CD4-positive, alpha-beta T cell treated with Interferon gamma for 1 hour (primary cell): ENCODE data around the gene PSAT1.

Experiments
- DNase-seq: peaks from one replicate; pipeline ENCODE4 v3.0.0-alpha.2; 2020

Gene PSAT1

GRCh38 chr9:78319197-78320029, 22.5 kb downstream of the PSAT1 start:
- no peak for DNase-seq

DNA sequence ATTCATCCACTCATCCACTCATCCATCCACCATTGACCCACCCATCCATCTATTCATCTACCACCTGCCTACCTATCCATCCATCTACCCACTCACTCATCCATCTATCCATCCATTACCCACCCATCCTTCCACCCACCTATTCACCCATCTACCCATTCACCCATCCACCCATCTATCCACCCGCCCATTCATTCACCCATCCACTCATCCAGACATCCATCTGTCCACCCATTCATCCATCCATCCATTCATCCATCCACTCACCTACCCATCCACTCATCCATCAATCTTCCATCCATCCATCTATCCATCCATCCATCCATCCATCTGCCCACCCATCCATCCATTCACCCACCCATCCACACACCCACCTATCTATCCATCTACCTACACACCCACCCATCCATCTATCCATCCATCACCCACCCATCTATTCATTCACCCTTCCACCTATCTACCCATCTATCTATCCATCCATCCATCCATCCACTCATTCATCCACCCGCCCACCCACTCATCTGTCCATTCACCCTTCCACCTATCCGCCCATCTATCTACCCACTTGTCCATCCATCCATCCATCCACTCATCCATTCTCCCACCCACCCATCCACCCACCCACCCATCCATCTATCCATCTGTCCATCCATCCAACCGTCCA, 23.2 kb downstream of the PSAT1 start:
- no peak for DNase-seq

DNA sequence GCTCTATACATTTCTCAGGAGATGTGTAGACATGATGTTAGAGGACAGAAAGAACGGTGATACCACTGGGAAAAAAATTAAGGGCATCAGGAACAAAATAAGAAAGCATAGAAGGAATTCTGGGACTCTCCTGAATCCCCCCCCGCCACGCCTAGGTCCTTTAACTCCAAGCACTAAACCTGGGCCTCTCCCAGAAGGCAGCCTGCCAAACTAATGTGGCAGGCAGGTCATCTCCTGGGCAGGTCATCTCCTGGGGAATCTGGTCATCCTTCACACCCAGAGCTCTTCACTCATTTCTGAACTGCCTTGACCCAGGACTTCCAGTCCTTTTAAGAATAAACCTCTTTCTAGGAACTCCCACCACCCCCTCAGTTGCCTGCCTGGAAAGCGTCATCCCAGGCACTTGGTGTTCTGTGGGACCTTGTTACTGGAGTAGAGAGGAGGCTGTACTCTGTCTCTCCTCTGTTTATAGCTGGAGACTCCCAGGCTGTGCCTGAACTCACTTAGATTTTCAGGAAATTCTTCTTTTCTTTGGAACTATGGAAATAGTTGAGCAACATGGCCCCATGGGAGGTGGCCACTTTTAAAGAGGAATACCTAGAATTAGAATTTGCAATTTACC, 24.1 kb downstream of the PSAT1 start:
- DNase-seq, result no peak

GRCh38 chr9:78321505-78321904, 24.6 kb downstream of the PSAT1 start:
- no peak for DNase-seq

DNA sequence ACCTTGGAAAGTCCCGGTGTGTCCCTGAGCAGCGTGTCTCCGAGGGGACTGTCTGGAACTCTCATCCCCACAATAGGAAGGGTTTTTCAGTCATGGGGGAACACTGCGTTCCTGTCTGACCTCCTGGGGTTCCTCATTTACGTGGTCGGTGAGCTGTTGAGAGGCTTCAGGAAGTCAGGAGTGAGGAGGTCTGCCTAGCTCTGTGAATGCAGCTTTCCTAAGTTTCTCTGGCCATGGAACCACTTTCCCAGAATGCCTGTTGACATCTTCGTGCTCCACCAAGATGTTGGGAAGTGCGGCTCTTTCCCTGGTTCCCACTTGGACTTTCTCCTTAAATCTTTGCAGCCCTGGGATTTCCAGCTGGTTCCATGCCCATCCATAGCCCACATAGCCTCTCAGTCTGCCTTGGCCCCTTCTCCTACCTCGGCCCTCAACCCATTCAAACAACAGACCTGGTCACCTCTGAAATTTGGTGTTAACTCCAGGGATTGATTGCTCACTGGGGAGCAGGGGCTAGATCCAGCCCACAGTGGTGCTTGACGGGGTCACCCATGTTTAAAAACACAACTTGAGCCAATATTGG, 27.2 kb downstream of the PSAT1 start:
- DNase-seq, result no peak

DNA sequence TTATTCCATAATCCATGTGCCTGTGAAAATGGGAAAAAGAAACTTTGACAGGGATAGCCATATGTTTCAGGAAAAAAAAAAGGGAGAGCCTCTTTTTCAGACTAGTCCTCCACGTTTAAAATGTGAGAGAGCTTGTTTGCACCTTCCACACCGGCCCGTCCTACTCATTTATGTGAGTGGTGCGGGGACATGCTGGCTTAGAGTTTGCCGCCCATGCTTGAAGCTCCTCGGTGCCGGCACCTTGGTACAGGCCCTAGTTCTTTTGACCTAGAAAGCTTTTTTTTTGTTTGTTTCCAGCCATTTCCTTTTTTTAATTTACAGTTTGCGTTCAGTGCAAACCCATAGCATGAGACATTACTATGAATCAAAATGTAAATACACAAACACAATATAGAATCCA, 27.8 kb downstream of the PSAT1 start:
- no peak for DNase-seq

DNA sequence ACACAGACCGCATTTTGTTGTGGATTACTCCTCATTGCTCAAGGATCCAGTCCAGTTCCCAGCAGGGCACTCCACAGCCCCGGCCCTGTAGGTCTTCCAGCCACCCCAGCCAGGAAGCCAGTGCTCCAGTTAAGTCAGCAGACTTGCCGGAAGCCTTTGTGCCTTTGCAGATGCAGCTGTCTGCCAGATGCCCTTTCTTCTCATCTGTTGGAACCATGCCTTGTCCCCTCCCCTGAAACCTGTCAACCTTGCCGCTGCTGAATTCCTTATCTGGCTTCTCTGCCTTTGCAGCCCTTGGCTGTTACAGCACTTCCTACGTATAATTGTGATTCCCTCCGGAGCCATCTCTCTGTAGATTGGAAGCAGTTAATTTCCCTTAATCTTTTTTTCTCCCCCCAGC, 28.4 kb downstream of the PSAT1 start:
- no peak for DNase-seq

- DNase-seq, result no peak
Observed at GRCh38 chr9:78325846-78326360, 29.0 kb downstream of the PSAT1 start.

DNA sequence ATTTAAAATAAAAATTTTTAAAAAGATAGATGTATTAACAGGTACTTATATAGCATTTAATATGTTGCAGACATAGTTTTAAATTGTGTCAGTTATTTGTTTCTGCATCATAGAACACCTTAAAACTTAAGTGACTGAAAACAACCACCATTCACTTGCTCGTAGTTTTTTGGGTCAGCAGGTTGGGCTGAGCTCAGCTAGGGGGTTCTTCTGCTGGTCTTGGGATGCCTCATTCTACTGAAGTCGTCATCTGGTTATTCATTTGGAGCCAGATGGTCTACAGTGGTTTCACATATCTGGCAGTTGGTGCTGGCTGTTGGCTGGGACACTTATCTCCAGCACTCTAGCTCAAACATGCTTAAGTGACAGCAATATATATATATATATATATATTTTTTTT, 29.6 kb downstream of the PSAT1 start:
- no peak for DNase-seq

DNA sequence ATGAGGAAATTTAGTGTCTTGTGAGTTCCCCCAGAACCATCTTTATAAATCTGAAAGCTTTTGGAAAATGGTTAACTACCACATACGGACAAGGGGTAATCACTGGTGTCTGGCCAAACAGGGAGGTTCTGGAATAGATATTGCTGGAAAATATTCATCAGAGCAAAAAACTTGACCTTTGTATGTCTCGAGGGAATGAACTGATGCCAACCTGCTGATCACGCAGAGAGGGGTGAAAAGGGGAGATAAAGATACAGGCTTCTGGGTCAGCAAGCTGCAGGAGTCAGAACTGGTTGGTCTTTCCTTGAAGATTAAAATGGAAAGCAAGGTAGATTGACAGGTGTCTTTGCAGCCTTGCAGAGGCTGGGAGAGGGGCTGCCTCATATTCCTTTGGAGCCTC, 35.5 kb downstream of the PSAT1 start:
- no peak for DNase-seq

DNA sequence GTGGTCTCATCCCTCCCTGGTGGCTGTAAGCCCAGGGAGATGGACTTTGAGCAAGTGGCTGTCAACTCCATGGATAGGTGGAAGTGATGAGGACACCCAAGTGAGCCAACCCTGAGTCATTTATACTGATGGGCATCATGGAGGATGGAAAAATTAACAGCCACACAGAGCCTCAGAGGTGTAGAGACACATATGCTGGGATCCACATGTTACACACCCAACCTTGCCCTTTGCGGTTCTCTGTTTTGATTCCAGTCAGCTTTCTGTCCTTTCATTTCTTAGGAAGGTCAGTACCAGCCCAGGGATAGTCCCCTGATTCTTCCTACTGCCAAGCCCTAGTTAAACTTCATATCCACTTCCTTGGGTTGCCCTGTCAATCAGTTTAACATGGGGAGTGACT, 51.9 kb downstream of the PSAT1 start:
- no peak for DNase-seq

DNA sequence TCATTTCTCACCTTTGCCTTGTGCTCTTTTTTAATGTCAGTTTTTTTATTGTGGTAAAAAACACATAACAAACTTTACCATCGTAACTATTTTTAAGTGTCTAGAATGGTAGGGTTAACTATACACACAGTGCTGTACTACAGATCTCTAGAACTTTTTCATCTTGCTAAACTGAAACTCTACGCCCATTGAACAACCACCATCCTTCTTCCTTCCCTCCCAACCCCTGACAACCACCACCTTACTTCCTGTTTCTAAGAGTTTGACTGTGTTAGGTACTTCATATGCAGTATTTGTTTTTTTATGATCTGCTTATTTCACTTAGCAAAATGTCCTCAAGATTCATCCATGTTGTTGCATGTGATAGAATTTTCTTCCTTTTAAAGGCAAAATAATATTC, 54.9 kb downstream of the PSAT1 start:
- no peak for DNase-seq

DNA sequence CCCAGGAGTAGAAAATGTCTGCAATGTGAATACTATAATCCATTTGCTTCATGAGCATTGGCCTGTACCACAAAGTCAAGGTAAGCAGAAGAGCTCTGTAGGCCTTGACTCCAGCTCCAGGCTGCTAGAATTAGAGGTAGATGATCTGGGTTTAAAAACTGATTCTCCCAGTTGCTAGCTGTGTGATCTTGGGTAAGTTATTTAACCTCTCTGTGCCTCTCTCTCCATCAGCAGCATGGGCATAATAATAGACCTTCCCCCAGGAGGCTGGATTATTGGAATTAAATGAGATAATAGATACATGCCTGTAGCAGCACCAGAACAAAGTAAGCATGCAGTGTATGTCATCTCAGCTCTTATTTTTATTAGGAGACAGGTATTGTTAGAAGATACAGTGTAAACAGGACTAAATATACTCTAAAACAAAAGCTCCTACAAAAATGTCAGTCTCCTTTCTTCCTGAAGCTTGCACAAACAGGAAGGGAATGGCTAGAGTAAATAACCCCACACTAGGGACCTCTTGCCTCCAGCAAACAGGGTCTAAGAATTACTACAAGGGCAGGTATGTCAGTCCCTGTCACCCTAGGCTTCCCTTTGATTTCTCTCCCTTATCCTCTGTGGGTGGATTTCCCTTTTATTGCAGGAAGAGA, 57.5 kb downstream of the PSAT1 start:
- no peak for DNase-seq

- DNase-seq, result no peak
Observed at GRCh38 chr9:78354989-78355388, 58.1 kb downstream of the PSAT1 start.

- DNase-seq, result no peak
Observed at GRCh38 chr9:78356634-78357033, 59.7 kb downstream of the PSAT1 start.

DNA sequence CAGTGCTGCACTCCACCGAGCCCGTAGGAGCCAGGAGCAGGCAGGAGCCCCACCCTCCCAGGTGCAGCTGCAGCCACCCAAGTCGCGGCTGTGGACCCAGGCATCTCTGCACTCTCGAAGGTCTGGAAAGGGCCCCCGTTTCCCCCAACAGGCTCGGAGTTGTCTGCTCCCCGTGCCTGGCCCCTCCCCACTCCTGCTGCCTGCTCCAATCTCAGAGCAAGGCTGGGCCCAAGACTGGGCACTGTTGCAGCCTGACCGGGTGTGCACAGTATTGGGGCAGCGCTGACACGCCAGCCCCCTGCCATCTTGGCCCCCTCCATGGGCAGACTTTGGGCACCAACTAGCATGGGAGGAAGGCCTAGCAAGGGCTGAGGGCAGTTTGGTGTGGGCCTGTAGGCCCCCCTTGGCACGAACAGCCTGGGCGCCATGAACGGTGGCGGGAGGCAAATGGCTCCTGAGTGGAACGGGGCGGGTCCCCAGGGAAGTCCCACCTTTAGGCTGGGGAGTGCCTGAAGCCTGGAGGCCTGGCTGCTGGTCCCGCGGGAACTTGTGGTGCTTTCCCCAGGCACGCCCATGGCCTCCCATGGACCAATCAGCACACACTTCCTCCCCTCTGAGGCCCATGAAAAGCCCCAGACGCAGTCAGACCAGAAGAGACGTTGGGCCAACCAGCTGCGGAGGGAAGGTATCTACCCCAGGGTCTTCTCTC, 60.4 kb downstream of the PSAT1 start:
- DNase-seq, result no peak

DNA sequence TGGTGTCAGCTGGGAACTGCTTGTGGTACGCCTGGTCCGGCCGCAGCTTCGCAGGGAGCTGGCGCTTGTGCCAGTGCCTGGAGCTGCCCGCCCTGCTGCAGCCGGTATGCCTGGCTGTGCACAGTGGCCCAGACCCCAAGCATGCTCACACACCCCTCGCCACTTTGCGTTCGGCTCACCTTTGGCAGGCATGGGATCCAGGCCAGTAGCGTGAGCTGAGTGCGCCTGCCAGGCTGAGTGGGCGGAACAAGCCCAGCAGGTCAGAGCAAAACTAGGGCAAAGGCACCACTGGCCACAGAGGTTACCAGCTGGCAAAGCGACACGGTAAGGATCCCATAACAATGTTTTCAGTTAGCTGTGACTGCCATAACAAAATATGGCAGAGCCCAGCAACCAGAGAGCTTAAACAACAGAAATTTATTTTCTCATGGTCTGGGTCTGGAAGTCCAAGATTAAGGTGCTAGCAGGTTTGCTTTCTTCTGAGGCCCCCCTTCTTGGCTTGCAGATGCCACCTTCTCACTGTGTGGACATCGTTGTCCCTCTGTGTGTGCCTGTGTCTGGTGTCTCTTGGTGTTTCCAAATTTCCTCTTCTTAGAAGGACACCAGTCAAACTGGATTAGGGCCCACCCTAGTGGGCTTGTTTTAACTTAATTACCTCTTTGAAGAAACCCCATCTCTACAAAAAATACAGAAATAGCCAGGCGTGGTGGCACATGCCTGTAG, 61.6 kb downstream of the PSAT1 start:
- no peak for DNase-seq

DNA sequence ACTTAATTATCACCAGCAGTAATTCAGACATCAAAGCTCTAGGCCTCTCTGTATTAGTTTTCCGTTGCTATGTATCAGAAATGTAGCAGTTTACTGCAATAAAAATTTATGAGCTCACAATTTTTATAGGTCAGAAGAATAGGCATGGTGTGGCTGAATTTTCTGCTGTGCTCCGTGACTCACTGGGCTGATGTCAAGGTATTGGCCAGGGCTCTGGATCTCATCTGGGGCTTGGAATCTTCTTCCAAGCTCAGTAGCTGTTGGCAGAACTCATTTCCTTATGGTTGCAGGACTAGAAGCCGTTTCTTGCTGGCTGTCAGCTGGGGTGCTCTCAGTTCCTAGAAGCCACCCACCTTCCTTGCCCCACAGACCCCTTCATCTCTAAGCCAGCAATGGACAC, 66.3 kb downstream of the PSAT1 start:
- no peak for DNase-seq

DNA sequence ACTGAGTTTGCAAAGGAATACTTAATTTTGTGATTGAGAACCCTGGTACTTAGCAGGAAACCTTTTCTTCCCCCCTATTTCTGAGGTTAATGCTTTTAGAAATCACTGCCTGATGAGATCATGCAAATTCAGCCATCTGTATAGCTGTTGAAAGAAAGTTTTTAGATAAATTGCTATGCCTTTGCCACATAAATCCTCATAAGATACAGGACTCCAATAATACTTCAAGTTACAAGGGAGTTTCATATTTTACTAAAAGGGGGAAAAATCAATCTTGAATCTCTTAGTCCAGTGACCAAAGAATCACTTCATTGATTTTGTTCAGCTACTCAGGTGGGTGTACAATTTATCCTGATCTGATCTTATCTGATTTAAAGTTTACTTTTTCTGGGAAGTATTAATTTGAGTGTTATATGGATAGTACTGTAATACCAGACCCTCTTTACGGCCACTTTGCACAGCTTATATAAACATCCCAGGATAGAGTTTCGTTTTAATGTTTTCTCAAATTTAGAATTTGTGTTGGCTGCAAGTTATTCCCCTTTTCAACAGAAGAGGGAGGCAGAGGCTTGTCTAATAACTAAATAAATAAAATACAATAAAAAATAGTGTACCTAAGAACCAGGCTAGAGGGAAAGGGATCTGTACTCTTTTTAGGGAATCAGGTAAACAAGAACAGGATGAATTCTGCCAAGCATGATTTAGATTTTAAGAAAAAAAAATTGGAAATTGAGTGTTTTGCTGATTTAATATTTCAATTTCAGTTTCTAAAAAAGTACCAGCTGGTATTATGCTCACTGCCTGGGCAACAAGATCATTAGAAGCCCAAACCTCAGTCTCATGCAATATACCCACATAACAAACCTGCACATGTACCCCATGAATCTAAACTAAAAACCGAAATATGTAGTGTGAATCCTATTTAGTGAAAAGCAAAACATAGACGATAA, 69.1 kb downstream of the PSAT1 start:
- no peak for DNase-seq

DNA sequence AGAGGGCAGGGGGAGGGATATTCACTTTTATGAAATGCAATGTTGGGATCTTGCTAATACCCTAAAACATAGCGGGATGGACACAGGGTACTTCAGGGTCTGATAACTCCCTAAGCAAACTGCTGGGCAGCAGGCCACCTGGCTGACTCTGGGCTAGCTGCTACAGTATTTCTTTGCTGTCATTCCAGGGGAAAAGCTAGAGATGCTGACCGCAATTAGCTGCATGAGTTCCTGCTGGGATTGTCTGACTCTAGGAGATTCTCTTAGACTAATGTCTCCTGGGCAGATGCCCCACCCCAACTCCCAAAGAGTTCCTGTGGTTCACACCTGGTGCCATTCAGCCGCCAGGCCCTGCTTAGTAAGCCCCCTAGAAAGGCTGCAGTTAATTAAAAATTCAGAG, 69.9 kb downstream of the PSAT1 start:
- no peak for DNase-seq

DNA sequence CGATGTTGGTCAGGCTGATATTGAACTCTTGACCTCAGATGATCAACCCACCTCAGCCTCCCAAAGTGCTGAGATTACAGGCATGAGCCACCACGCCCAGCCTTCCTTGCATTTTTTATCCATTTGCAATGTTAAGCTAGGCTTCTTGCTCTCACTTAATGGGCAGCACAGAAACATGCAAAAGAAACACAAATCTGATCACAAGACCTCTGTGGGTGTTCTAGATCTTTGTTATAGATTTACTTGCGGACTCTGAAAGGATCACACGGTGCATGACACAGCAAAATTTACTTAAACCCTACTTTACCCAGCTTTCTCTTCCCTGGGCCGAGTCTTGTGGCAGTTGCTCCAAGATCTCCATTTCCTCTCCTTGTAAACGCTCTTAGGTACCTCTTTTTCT, 71.3 kb downstream of the PSAT1 start:
- no peak for DNase-seq
